ENCODE measurements around the gene FAM181A. TPM values are rescaled to one million over a fixed set of nuclear protein-coding genes. Genes with fewer than 3 reads are reported as not detected.

Gene FAM181A
- total and polyA plus RNA-seq, 10 of the 15 experiments (the other 5 are each of a cell fraction or from before 2014, with no cell fraction given) = not detected

- Histone ChIP-seq H2AFZ (ENCODE audit: control insufficient read depth, low read depth, low read length) (no peak overlapping the region), H4K20me1 (ENCODE audit: control insufficient read depth, insufficient read depth) (no peaks in the 10 kb centered on the region), H3K36me3 (ENCODE audit: control insufficient read depth in 2 of 2, insufficient read depth in 2 of 2, low read length in 1 of 2) (no peaks in the 10 kb centered on the region; a peak in 1 of 4 replicates), H3K79me2 (ENCODE audit: control insufficient read depth, insufficient read depth, low read length) (no peaks in the 10 kb centered on the region), H3K27ac (ENCODE audit: control insufficient read depth, insufficient read depth) (no peak overlapping the region), H3K27me3 (replicated peaks in 1 of 2; ENCODE audit: control insufficient read depth in 2 of 2, insufficient read depth in 2 of 2, low read length in 1 of 2) (no peaks in the 10 kb centered on the region), H3K9ac (ENCODE audit: control insufficient read depth, insufficient read depth, low read length) (no peak overlapping the region), H3K4me3 (no peak overlapping the region), H3K9me3 (replicated peaks; ENCODE audit: control insufficient read depth, insufficient read depth, low read length) (no peaks in the 10 kb centered on the region), H3K4me1 (ENCODE audit: control insufficient read depth, insufficient read depth, low read length) (no peaks in the 10 kb centered on the region), H3K4me2 (ENCODE audit: control insufficient read depth, insufficient read depth) (no peak overlapping the region)
- DNase-seq (ENCODE audit: low read depth, low spot score) (no peak), FAIRE-seq (no peak), ATAC-seq (no peak)
- no peak for TF ChIP-seq TAF1 (IDR thresholded peaks at IDR 0.05; ENCODE audit: borderline replicate concordance, low read depth, low read length)
- ChIA-PET CTCF (no interaction called here), SMC1A (ENCODE audit: uncharacterized antibody, unreplicated experiment) (no interaction called here), POLR2A (interaction anchor here (0.6 kb wide), 1 partner anchor 1183 kb away, joined by 5 read pairs; no protein-coding TSS in a partner anchor), RAD21 (ENCODE audit: unreplicated experiment) (no interaction called here)
- BruUV-seq (replicated peaks) = no TSS peak
- in situ Hi-C loops (cut with MboI) = no loop called here
- intact Hi-C loops (cut with micrococcal nuclease; ENCODE audit: unreplicated experiment) = no loop called here
- WGBS (ENCODE audit: insufficient coverage, insufficient replicate concordance, low lambda C conversion rate, missing lambda C conversion rate) = 41% methylated on average over 13 of the region's 13 CpGs
Observed at GRCh38 chr14:93929048-93929535, 1.9 kb downstream of the FAM181A start.

- H3K27me3 ChIP-seq (replicated peaks in 1 of 2; ENCODE audit: control insufficient read depth in 2 of 2, insufficient read depth in 2 of 2, low read length in 1 of 2) = no peaks in the 10 kb centered on the region
- DNase-seq (ENCODE audit: low read depth, low spot score) (no peak), ATAC-seq (no peak), FAIRE-seq (no peak)
- no peak overlapping the region for H3K27ac ChIP-seq (ENCODE audit: control insufficient read depth, insufficient read depth)
- no peaks in the 10 kb centered on the region for H3K4me1 ChIP-seq (ENCODE audit: control insufficient read depth, insufficient read depth, low read length)
- WGBS (ENCODE audit: insufficient coverage, insufficient replicate concordance, low lambda C conversion rate, missing lambda C conversion rate) = 59% methylated on average over 11 of the region's 11 CpGs
- ChIA-PET RAD21 (ENCODE audit: unreplicated experiment) (interaction anchor here (2.1 kb wide), 1 partner anchor 10 kb away, joined by 6 read pairs; no protein-coding TSS in a partner anchor), SMC1A (ENCODE audit: uncharacterized antibody, unreplicated experiment) (no interaction called here), CTCF (no interaction called here), POLR2A (interaction anchor here (0.6 kb wide), 1 partner anchor 1183 kb away, joined by 5 read pairs; no protein-coding TSS in a partner anchor)
- H3K79me2 ChIP-seq (ENCODE audit: control insufficient read depth, insufficient read depth, low read length) = no peaks in the 10 kb centered on the region
- H3K4me3 ChIP-seq = no peak overlapping the region
- in situ Hi-C loops (cut with MboI) (loop anchor here (5.0 kb wide), 1 partner anchor 208 kb away; no protein-coding TSS in a partner anchor), intact Hi-C loops (cut with micrococcal nuclease; ENCODE audit: unreplicated experiment) (no loop called here)
- no peak overlapping the region for H3K4me2 ChIP-seq (ENCODE audit: control insufficient read depth, insufficient read depth)
- H3K9me3 ChIP-seq (replicated peaks; ENCODE audit: control insufficient read depth, insufficient read depth, low read length) = no peaks in the 10 kb centered on the region
- no peak overlapping the region for H3K9ac ChIP-seq (ENCODE audit: control insufficient read depth, insufficient read depth, low read length)
- H4K20me1 ChIP-seq (ENCODE audit: control insufficient read depth, insufficient read depth) = no peaks in the 10 kb centered on the region
- no peaks in the 10 kb centered on the region; a peak in 2 of 4 replicates for H3K36me3 ChIP-seq (ENCODE audit: control insufficient read depth in 2 of 2, insufficient read depth in 2 of 2, low read length in 1 of 2)
- H2AFZ ChIP-seq (ENCODE audit: control insufficient read depth, low read depth, low read length) = no peak overlapping the region
- BruUV-seq (replicated peaks) = no TSS peak
- no peak for TF ChIP-seq KLF5 (IDR thresholded peaks at IDR 0.05; ENCODE audit: partially characterized antibody)
- no peak for TF ChIP-seq FOXK2 (IDR thresholded peaks at IDR 0.05)
- TF ChIP-seq, protein P1, sequence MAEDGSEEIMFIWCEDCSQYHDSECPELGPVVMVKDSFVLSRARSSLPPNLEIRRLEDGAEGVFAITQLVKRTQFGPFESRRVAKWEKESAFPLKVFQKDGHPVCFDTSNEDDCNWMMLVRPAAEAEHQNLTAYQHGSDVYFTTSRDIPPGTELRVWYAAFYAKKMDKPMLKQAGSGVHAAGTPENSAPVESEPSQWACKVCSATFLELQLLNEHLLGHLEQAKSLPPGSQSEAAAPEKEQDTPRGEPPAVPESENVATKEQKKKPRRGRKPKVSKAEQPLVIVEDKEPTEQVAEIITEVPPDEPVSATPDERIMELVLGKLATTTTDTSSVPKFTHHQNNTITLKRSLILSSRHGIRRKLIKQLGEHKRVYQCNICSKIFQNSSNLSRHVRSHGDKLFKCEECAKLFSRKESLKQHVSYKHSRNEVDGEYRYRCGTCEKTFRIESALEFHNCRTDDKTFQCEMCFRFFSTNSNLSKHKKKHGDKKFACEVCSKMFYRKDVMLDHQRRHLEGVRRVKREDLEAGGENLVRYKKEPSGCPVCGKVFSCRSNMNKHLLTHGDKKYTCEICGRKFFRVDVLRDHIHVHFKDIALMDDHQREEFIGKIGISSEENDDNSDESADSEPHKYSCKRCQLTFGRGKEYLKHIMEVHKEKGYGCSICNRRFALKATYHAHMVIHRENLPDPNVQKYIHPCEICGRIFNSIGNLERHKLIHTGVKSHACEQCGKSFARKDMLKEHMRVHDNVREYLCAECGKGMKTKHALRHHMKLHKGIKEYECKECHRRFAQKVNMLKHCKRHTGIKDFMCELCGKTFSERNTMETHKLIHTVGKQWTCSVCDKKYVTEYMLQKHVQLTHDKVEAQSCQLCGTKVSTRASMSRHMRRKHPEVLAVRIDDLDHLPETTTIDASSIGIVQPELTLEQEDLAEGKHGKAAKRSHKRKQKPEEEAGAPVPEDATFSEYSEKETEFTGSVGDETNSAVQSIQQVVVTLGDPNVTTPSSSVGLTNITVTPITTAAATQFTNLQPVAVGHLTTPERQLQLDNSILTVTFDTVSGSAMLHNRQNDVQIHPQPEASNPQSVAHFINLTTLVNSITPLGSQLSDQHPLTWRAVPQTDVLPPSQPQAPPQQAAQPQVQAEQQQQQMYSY (CRISPR knock-in tag; IDR thresholded peaks at IDR 0.05) = no peak
- TF ChIP-seq NRF1 (conservative IDR thresholded peaks at IDR 0.05; ENCODE audit: low read depth, low read length) = no peak
- no peak for TF ChIP-seq FOXM1 (IDR thresholded peaks at IDR 0.05; ENCODE audit: low read depth, low read length)
- TF ChIP-seq ESRRA (IDR thresholded peaks at IDR 0.05; ENCODE audit: low read length) = no peak
- no peak for TF ChIP-seq MTA2 (IDR thresholded peaks at IDR 0.05; ENCODE audit: low read depth)
- no peak for TF ChIP-seq IRF4 (IDR thresholded peaks at IDR 0.05; ENCODE audit: low read depth, low read length)
- no peak for TF ChIP-seq HCFC1 (IDR thresholded peaks at IDR 0.05; ENCODE audit: low read length)
- TF ChIP-seq, protein P2, sequence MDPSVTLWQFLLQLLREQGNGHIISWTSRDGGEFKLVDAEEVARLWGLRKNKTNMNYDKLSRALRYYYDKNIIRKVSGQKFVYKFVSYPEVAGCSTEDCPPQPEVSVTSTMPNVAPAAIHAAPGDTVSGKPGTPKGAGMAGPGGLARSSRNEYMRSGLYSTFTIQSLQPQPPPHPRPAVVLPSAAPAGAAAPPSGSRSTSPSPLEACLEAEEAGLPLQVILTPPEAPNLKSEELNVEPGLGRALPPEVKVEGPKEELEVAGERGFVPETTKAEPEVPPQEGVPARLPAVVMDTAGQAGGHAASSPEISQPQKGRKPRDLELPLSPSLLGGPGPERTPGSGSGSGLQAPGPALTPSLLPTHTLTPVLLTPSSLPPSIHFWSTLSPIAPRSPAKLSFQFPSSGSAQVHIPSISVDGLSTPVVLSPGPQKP (IDR thresholded peaks at IDR 0.05; ENCODE audit: low read depth, low read length) = no peak
- TF ChIP-seq TBL1XR1 (IDR thresholded peaks at IDR 0.05; ENCODE audit: low read depth, low read length) = no peak
- no peak for TF ChIP-seq SREBF2 (IDR thresholded peaks at IDR 0.05; ENCODE audit: low read length)
Observed at GRCh38 chr14:93929657-93930056, 2.5 kb downstream of the FAM181A start.
